Measurements from ENCODE around the gene ZCCHC7.
"Not testable (repeated sequence)": the region's sequence is repeated elsewhere in the genome, so short reads cannot be mapped to it uniquely, and the experiment has no call there.

The ZCCHC7 gene

DNA sequence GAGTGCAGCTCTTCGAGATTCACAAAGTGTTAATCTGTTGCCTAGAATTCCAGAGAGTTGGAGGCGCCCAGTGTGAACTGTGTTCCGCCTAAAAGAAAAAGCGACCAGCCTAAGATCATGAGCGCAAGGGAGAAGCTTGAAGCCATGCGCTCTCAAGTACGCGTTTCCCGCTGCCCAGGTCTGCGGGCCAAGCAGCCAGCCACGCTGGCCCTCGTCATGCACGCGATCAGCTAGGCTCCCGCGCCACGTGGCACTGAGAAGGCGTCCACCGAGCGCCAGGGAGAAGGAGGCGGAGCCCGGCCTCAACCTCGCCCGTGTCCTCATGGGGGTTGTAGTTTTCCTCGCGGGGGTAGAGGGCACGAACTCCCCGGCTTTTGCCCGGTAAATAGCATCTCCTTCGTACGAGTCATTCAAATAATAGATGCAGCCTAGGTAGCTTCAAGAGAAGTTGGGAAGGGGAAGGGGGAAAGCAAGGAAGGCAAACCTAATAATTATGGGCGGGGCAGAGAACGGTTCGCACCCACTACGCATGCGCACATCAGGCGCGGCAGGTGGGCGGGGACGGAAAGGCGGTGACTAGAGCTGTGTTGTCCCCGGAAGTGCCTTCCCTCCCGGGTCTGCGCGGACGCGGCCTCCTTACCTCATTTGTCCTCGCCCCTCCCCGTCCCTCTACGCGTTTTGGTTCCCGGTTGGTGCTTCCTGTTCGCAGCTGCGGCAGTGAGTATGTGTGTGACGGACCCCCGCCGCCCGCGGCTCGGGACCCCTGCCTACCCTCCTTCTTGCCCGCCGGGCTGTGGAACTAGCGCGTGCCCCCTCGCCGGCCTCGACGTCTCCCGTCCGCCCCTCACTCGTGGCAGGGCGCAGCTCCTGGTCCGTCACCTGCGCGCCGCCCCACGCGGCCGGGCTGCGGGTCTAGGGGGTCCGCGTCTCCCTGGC is at the start of gene ZCCHC7:
ZCCHC7 (plus strand) TSS at position 668 of the 936 bp plus-strand sequence.
- DNase-seq (ENCODE audit: low spot score) = peak; percentile 97

DNA sequence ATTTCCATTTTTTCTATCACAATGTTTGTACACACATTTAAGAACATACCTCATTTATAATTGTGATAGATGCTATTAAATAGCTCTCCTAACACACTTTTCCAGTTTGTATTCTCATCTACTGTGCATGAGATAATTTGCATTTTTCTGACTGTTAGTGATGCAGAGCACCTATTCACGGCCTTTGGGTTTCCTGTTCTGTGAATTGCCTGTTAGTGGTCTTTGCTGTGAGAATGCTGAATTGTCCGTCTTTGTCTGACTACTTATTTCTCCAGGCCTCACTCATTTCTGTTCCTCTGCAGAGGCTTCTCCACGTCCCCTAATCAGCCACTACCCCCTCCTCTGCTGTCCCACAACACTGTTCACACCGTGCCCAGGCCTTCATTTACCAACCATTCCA is 45.6 kb upstream of the ZCCHC7 start:
- not testable (repeated sequence) for DNase-seq (ENCODE audit: low spot score)

- DNase-seq (ENCODE audit: low spot score) = peak; percentile 94
These were observed 40.8 kb upstream of the ZCCHC7 start for GRCh38 chr9:37079370-37080164.

DNA sequence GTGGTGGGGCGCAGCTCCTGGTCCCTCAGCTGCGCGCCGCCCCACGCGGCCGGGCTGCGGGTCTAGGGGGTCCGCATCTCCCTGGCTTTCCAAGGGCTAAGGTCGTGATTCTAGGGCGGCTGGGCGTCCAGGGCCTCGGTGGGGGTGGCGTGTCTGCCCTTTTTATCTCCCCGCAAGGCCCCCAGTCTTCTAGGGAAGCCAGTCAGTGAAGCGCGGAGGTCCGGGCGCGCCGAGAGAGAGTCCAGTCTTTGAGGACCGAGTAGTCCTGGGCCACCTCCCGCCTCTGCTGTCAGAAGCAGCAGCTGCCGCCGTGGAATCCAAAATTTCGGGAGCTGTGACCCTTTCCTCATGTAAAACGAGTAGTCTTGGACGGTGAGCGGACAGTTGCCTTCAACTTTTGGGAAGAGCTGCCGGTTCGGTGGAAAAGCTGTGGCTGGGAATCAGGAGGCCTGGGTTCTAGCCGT is 40.2 kb upstream of the ZCCHC7 start:
- not testable (repeated sequence) for DNase-seq (ENCODE audit: low spot score)

DNA sequence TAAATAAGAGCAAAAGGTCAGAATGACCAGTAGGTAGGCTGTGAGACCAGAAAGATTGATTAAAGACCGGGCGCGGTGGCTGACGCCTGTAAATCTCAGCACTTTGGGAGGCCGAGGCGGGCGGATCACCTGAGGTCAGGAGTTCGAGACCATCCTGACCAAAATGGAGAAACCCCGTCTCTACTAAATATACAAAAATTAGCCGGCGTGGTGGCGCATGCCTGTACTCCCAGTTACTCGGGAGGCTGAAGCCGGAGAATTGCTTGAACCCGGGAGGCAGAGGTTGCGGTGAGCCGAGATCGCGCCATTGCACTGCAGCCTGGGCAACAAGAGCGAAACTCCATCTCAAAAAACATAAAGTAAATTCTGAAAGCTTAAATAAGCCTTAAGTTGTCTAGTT is 38.9 kb upstream of the ZCCHC7 start:
- not testable (repeated sequence) for DNase-seq (ENCODE audit: low spot score)

DNA sequence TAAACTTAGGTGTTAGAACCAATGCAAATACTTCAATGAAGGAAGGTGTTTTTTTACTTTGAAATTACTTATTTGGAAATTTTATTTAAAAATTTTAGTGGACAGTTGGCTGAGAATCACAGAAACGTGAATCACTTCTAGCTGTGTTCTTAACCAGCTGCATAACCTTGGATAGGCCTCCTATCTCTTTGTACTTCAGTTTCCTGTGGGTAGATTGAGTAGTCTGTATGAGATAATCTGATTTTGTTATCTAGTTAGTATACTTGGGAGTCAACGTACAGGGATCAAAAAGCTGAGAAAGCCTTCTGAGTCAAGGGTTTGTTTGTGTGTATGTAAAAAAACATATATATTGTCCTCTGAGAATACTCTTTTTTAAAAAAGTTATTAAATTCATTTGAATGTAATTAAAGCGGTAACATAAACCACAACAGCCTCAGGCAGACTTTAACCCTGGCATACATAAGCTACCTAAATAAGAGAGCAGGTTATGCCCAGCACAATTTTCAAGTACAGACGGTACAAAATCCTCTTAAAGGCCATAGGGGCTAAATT is 38.1 kb upstream of the ZCCHC7 start:
- DNase-seq (ENCODE audit: low spot score) = no peak

GRCh38 chr9:37083654-37084053 is 36.7 kb upstream of the ZCCHC7 start:
- no peak for DNase-seq (ENCODE audit: low spot score)

- no peak for DNase-seq (ENCODE audit: low spot score)
These were observed 35.1 kb upstream of the ZCCHC7 start for GRCh38 chr9:37085233-37085632.

- DNase-seq (ENCODE audit: low spot score) = not testable (repeated sequence)
These were observed 27.6 kb upstream of the ZCCHC7 start for GRCh38 chr9:37092714-37093295.

DNA sequence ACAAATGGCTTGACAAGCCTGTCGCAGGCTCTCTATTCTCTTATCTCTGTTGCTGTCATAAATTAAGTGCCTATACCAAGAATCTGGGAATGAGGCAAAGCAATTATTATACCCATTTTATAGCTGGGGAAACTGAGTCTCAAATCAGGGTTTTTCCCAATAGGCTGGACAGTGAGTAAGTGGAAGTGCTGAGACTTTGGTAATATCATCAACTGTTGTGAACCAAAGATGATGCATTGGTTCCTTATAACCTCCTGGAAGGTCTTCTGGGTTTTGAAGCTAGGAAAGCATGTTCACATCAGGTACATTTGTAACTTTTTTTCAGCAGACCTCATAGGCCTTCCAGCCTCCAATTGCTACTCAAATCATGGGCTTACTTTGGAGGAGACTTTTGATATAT is 25.6 kb upstream of the ZCCHC7 start:
- no peak for DNase-seq (ENCODE audit: low spot score)

- no peak for DNase-seq (ENCODE audit: low spot score)
These were observed 23.7 kb upstream of the ZCCHC7 start for GRCh38 chr9:37096628-37097027.

DNA sequence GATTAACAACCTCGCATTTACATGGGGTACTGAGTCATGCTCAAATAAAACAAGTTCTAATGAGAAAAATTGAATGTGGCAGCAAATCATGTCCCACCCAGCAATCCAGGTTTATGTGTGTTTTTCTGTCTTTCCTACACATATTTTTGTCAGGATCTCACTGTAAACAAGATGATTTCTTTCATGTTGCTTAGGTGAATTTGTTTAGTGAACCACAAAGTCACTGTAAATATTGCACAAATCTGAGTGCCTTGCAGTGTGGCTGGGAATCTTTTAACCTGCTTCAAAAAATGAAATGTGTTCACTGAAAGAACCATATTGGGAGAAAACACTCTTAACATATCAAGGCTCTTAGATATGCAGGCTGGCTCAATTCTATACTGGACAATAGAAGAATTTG is 23.1 kb upstream of the ZCCHC7 start:
- DNase-seq (ENCODE audit: low spot score) = no peak

DNA sequence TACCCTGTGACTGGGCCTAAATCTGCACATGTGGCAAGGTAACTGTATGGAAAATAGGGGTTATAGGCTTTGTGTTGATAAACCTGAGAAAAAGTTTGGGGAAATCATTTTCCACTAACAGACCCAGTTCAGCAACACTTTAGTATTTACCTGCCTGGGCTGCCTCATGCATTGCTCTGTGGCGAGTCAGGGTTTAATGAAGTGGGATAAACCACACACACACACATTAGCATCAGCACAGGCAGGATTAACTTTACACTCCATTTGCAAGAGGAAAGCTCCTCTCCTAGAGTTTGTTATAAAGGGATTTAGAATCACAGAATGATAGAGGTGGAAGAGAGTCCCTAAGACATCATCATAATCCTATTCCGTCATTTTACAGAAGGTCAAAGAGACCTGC is 20.0 kb upstream of the ZCCHC7 start:
- no peak for DNase-seq (ENCODE audit: low spot score)

DNA sequence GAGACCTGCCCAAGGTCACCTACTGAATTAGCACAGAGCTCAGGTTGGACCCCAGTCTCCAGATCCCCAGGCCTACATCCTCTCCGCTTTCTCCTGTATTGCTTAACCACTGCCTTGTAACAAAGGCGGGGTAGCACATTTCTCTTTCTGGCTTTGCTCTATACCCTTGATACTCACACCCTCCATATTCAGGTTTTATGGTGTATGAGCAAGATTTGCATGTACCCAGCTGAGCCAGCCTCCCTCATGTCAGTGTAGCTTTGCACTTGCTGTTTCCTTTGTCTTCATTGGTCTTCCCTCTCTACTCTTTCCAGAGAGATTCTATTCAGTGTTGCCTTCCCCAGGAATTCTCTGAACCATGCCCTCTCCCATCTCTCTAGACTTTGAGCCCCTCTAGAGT is 19.6 kb upstream of the ZCCHC7 start:
- DNase-seq (ENCODE audit: low spot score) = no peak

- DNase-seq (ENCODE audit: low spot score) = no peak
These were observed 17.9 kb upstream of the ZCCHC7 start for GRCh38 chr9:37102486-37102885.

DNA sequence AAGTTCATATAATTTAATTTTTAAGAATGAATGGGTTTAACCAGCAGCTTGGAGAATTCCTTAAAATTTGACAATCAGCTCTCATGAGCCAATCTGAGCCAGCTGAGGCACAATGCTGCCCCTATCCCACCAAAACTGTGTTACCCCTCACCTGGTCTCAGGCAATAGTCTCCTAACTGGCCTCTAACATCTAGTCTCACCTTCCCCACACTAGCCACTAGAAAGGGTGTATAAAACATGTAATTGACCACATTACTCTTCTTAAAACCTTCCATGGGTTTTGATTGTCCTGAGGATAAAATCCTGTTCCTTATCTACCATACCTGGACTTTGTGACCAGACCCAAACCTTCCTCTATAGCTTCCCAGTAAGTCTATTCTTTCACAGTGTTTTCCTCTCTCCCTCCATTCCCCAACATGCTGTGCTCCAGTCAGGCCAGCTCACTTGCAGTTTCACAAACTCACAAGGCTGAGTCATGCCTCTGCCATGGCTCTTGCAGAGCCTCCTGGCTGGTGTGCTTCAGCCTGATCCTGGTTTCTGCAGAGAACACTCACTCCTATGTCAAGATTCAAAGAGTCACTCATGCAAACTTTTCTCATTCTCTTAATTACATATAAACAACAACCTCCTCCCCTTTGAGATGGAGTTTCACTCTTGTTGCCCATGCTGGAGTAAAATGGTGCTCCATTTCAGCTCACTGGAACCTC is 16.0 kb upstream of the ZCCHC7 start:
- DNase-seq (ENCODE audit: low spot score) = no peak

DNA sequence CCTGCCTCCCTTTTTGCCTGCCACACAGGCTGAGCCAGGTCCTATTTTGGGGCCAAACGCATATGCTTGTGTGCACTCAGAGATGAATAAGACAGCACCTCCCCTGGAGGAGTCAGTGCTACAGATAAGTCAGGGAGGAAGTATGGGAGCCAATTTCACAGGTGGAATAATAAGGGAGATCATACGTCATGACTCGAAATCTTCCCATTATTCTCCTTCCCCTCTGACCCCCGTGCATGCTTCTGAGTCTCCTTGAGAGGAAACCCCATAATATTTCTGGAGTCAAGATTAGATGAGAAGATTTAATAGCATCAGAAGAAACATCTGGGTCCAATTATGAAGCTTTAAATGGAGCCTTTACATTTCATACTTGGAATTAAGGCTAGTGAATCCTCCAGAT is 15.1 kb upstream of the ZCCHC7 start:
- DNase-seq (ENCODE audit: low spot score) = no peak

- DNase-seq (ENCODE audit: low spot score) = no peak
These were observed 12.7 kb upstream of the ZCCHC7 start for GRCh38 chr9:37107701-37108100.

- not testable (repeated sequence) for DNase-seq (ENCODE audit: low spot score)
These were observed 5.9 kb upstream of the ZCCHC7 start for GRCh38 chr9:37114442-37114841.

GRCh38 chr9:37117956-37118355 is 2.4 kb upstream of the ZCCHC7 start:
- DNase-seq (ENCODE audit: low spot score) = no peak

GRCh38 chr9:37119360-37119759 is 1.0 kb upstream of the ZCCHC7 start:
- no peak for DNase-seq (ENCODE audit: low spot score)
